HepG2 (cell line): ENCODE measurements around the gene PKD1L1. TPM values are rescaled to one million over a fixed set of nuclear protein-coding genes. Genes with fewer than 3 reads are reported as not detected.

Experiments
- ATAC-seq: fragments of 200-7000 bp; cut with Tn5 transposase; 3 replicates; pipeline ENCODE4 v1.9.1; 2020; ENCODE audit warnings: mild to moderate bottlenecking, moderate library complexity
- BruUV-seq: library from RNA; stranded (reverse); fragments of 400-500 nt; replicated peaks from 2 replicates; lab custom pipeline; 2021; lab: Mats Ljungman, UMichigan
- CTCF ChIA-PET: fragments of 300-600 bp; formaldehyde crosslinking; extraction: SDS; loops from one replicate; lab custom pipeline; 2021; ENCODE audit warnings: low total read pairs, inconsistent platforms, low intra/inter-chr PET ratio; lab: Yijun Ruan, JAX
- POLR2A ChIA-PET: fragments of 350-600 bp; sonication (Branson Sonifier 250); formaldehyde crosslinking; loops from one replicate; lab custom pipeline; 2020; ENCODE audit warnings: antibody characterized with exemption, inconsistent platforms; lab: Yijun Ruan, JAX
- DNase-seq: peaks from one replicate; pipeline ENCODE4 v3.0.0-alpha.2; 2015; ENCODE audit warnings: low spot score
- FAIRE-seq: peaks from 3 replicates; lab custom pipeline; 2011; peaks lifted over from hg19 to GRCh38; lab: Jason Lieb, UNC
- H2AFZ ChIP-seq: one replicate; pipeline ENCODE4 v1.6.1; 2011; ENCODE audit warnings: low read length, inconsistent platforms
- H3K27ac ChIP-seq: fragments of 300-600 bp; 3 replicates; pipeline ENCODE4 v1.8.0; 2011; ENCODE audit warnings: mixed run types, mild to moderate bottlenecking, mixed read lengths, low read length, inconsistent platforms; ENCODE audit not compliant: insufficient read depth; ENCODE audit errors: extremely low read length
- H3K27me3 ChIP-seq, 2 experiments: fragments of 200-600 bp in 1 of 2; 2 replicates in 1 of 2; 3 replicates in 1 of 2; pipeline versions ENCODE4 v1.6.0 to v1.8.0; 2011; ENCODE audit warnings: low read length in 2 of 2, mild to moderate bottlenecking in 2 of 2, moderate library complexity in 2 of 2, inconsistent platforms in 1 of 2; ENCODE audit not compliant: insufficient read depth in 2 of 2, control insufficient read depth in 1 of 2
- H3K36me3 ChIP-seq, 2 experiments: fragments of 200-600 bp in 1 of 2; replicated peaks in 1 of 2; 2 replicates in 1 of 2; 3 replicates in 1 of 2; pipeline versions ENCODE4 v1.5.1 to v1.8.0; 2011; ENCODE audit warnings: low read length in 2 of 2, inconsistent platforms in 1 of 2; ENCODE audit not compliant: insufficient read depth in 2 of 2, control insufficient read depth in 1 of 2
- H3K4me1 ChIP-seq: 2 replicates; pipeline ENCODE4 v1.5.1; 2012; ENCODE audit warnings: low read length, inconsistent platforms; ENCODE audit not compliant: insufficient read depth
- H3K4me2 ChIP-seq: 2 replicates; pipeline ENCODE4 v1.6.0; 2011; ENCODE audit warnings: low read depth, low read length, inconsistent platforms
- H3K4me3 ChIP-seq, 3 experiments: fragments of 200-600 bp in 1 of 3; sonication (generic), shearing (Covaris generic) in 1 of 3; replicated peaks in 1 of 3; 2 replicates each; pipeline ENCODE4 v1.5.1; 2011 to 2016; ENCODE audit warnings: low read length in 3 of 3, inconsistent platforms in 2 of 3, low read depth in 2 of 3, mild to moderate bottlenecking in 2 of 3, control low read depth in 1 of 3, mixed read lengths in 1 of 3; ENCODE audit not compliant: insufficient read depth in 1 of 3
- H3K79me2 ChIP-seq: one replicate; pipeline ENCODE4 v1.6.1; 2011; ENCODE audit warnings: low read length, inconsistent platforms; ENCODE audit not compliant: insufficient read depth
- H3K9ac ChIP-seq: 2 replicates; pipeline ENCODE4 v1.6.0; 2011; ENCODE audit warnings: mild to moderate bottlenecking, low read depth, low read length, inconsistent platforms; ENCODE audit not compliant: insufficient read depth
- H3K9me3 ChIP-seq: 2 replicates; pipeline ENCODE4 v1.5.1; 2012; ENCODE audit warnings: mild to moderate bottlenecking, low read length
- H4K20me1 ChIP-seq: 2 replicates; pipeline ENCODE4 v1.6.0; 2011; ENCODE audit warnings: inconsistent platforms, mild to moderate bottlenecking, low read length, moderate library complexity; ENCODE audit not compliant: insufficient read depth
- CREB1 ChIP-seq, 2 experiments: fragments of 450-650 bp in 1 of 2; IDR thresholded peaks; 2 replicates each; pipeline ENCODE4 v1.6.1; 2016 to 2017; ENCODE audit warnings: control low read depth in 1 of 2, mild to moderate bottlenecking in 1 of 2, missing compliant biosample characterization in 1 of 2, missing genetic modification characterization in 1 of 2
- MTA1 ChIP-seq: sonication (generic); formaldehyde crosslinking; IDR thresholded peaks from 2 replicates; pipeline ENCODE4 v1.4.0; 2020; ENCODE audit warnings: missing genetic modification reagents, mild to moderate bottlenecking, borderline replicate concordance
- RXRB ChIP-seq: IDR thresholded peaks from 2 replicates; pipeline ENCODE4 v1.6.1; 2016; ENCODE audit warnings: borderline replicate concordance, missing genetic modification reagents, missing compliant biosample characterization
- ZNF44 ChIP-seq: sonication (generic); formaldehyde crosslinking; IDR thresholded peaks from 2 replicates; pipeline ENCODE4 v1.5.1; 2020; ENCODE audit warnings: mild to moderate bottlenecking, missing genetic modification reagents
- ZNF557 ChIP-seq: sonication (generic); formaldehyde crosslinking; IDR thresholded peaks from 2 replicates; pipeline ENCODE4 v1.4.0; 2020; ENCODE audit warnings: missing genetic modification reagents
- ZNF660 ChIP-seq: sonication (generic); formaldehyde crosslinking; IDR thresholded peaks from 2 replicates; pipeline ENCODE4 v1.5.1; 2020; ENCODE audit warnings: mild to moderate bottlenecking, low read depth, missing genetic modification reagents, borderline replicate concordance
- WGBS: methylation state at CpG from one replicate; pipeline ENCODE4 v1.1.6; 2017; ENCODE audit warnings: low lambda C conversion rate; 5-methylcytosine and 5-hydroxymethylcytosine counted together
- in situ Hi-C: cut with HindIII; loops from 2 replicates; pipeline ENCODE4 v1.10.0; 2017; ENCODE audit warnings: low pct_unique_long_range_greater_than_20kb; ENCODE audit not compliant: extremely low pct_ligation_motif_present
- intact Hi-C: fragments of 100-400 bp; cut with micrococcal nuclease; formaldehyde crosslinking; loops from one replicate; pipeline ENCODE4 v1.10.0; 2022; ENCODE audit not compliant: unreplicated experiment
- polyA plus RNA-seq, 8 experiments: library from polyadenylated mRNA; depleted of rRNA in 3 of 8; stranded (reverse) in 7 of 8; unstranded in 1 of 8; fragments of >200 nt; fragmentation: Illumina TruSeq in 4 of 8; extraction: Trizol in 4 of 8; gene quantifications; 2 replicates each; pipeline versions ENCODE4 v1.2.1 to v1.2.3, GENCODE V29; 2011 to 2016; ENCODE audit warnings: low read depth in 4 of 8, missing spikeins in 1 of 8, mixed read lengths in 1 of 8; ENCODE audit not compliant: insufficient read depth in 1 of 8
- total RNA-seq, 5 experiments: library from RNA; depleted of rRNA; stranded (reverse); fragments of >200 nt; fragmentation: Illumina TruSeq; extraction: Trizol; gene quantifications; 2 replicates each; pipeline ENCODE4 v1.2.3, GENCODE V29; 2016; ENCODE audit warnings: low read depth in 1 of 5
- TF ChIP-seq, protein P1 (sequence below): sonication (generic); formaldehyde crosslinking; IDR thresholded peaks from 2 replicates; pipeline ENCODE4 v1.5.0; 2020; ENCODE audit warnings: mild to moderate bottlenecking, missing genetic modification reagents, moderate library complexity
- TF ChIP-seq, protein P2 (sequence below): sonication (generic); formaldehyde crosslinking; IDR thresholded peaks from 2 replicates; pipeline ENCODE4 v1.4.0; 2020; ENCODE audit warnings: missing genetic modification reagents, borderline replicate concordance
- TF ChIP-seq, protein P3 (sequence below): sonication (generic); formaldehyde crosslinking; IDR thresholded peaks from 2 replicates; pipeline ENCODE4 v1.5.1; 2020; ENCODE audit warnings: mild to moderate bottlenecking, missing genetic modification reagents

PKD1L1 gene
- total and polyA plus RNA-seq, 2 of the 13 experiments (the other 11 are each of a cell fraction or from before 2014, with no cell fraction given) = 0.01 TPM; not detected in 1

DNA sequence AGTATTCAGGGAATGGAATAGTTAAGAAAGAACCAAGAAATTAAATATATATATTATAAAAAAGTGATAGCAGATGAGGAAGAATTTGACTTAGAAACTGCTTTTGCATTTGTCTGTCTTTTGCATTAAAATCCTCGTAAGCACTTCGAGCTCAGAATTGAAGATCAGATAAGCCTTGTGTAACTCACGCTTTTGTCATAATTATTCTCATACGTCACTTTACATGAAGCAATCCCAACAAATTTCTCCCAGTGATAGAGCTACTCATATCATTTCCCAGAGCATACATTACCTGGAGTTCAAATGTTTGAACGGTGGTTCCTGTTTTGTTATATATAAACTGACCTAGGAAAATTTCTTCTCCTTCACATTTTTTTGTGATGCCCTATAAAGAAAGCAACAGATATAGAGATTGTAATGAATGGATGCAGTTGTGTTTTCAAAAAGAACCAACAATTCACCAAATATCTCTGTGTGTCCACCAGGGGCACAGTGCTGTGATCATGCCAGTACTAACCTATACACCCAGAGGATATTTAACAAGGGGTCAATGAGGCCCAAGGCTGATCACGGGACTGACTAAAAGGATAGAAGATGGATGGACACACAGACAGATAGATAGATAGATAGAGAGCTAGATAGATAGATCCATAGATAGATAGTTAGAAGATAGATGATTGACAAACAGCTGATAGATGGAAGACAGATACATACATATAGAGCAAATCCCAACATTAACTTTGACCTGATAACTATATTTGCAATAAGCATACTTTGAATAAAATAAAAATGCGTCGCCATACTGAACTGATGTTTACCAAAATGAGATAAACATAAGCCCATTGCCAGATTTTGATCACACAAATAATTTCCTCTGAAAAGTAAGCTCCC lies 40.5 kb upstream of the PKD1L1 start:
- H3K9ac ChIP-seq = no peak overlapping the region
- H3K4me3 ChIP-seq = no peak overlapping the region
- H2AFZ ChIP-seq = no peak overlapping the region
- H3K4me2 ChIP-seq = peak overlapping the region; percentile 16; the same call in 1 of the 2 replicates
- POLR2A ChIA-PET = interaction anchor here (1.8 kb wide), 1 partner anchor 151 kb away, joined by 4 read pairs; no protein-coding TSS in a partner anchor
- H3K79me2 ChIP-seq = no peaks in the 10 kb centered on the region
- TF ChIP-seq CREB1 (IDR thresholded peaks at IDR 0.05) = peak; percentile 67
- no peak for TF ChIP-seq CREB1 (CRISPR knock-in tag; IDR thresholded peaks at IDR 0.05)
- TF ChIP-seq, protein P1, sequence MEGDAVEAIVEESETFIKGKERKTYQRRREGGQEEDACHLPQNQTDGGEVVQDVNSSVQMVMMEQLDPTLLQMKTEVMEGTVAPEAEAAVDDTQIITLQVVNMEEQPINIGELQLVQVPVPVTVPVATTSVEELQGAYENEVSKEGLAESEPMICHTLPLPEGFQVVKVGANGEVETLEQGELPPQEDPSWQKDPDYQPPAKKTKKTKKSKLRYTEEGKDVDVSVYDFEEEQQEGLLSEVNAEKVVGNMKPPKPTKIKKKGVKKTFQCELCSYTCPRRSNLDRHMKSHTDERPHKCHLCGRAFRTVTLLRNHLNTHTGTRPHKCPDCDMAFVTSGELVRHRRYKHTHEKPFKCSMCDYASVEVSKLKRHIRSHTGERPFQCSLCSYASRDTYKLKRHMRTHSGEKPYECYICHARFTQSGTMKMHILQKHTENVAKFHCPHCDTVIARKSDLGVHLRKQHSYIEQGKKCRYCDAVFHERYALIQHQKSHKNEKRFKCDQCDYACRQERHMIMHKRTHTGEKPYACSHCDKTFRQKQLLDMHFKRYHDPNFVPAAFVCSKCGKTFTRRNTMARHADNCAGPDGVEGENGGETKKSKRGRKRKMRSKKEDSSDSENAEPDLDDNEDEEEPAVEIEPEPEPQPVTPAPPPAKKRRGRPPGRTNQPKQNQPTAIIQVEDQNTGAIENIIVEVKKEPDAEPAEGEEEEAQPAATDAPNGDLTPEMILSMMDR = 0 out of 2 replicates have a peak, but pooled peaks have one; percentile 21
- TF ChIP-seq MTA1 (CRISPR knock-in tag) = no peak
- TF ChIP-seq, all 625 proteins: peak for 2
- H3K27me3 ChIP-seq = 0 out of 5 replicates have a peak, but pooled peaks cover 0 to 6% of the 10 kb centered on the region in 2 experiments
- WGBS = 27% methylated on average over 8 of the region's 8 CpGs
- H3K27ac ChIP-seq = no peak overlapping the region
- CTCF ChIA-PET = interaction anchor here (2.0 kb wide), 1 partner anchor 121 kb away, joined by 7 read pairs; no protein-coding TSS in a partner anchor
- no peaks in the 10 kb centered on the region for H3K9me3 ChIP-seq
- H3K4me1 ChIP-seq = peaks cover 40% of the 10 kb centered on the region
- no peak for FAIRE-seq
- H3K36me3 ChIP-seq = no peaks in the 10 kb centered on the region
- intact Hi-C loops = no loop called here
- ATAC-seq = peak; percentile 61
- BruUV-seq = no TSS peak
- peak; percentile 13 for DNase-seq
- in situ Hi-C loops = no loop called here
- H4K20me1 ChIP-seq = no peaks in the 10 kb centered on the region

DNA sequence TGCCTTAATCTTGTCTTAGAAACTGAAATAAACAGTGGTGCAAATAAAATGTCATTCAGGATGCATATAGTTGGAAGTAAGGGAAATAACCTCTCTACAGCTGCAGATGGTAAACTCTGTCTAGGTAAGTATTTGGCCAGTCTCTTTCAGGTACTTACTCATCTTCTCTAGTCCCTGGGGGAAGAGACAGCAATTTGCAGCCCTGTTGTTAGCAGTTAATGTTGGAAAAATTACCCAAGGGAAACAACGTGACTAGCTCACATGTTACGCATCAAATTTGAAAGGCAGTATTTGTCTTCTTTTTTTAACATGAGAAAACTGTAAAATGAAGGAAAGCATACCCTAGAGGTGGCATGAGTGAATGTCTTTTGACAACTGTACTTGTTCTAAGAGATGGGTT lies 34.3 kb upstream of the PKD1L1 start:
- WGBS = 17% methylated on average over 2 of the region's 2 CpGs
- intact Hi-C loops = no loop called here
- H3K4me1 ChIP-seq = peaks cover 14% of the 10 kb centered on the region
- in situ Hi-C loops = no loop called here
- no peaks in the 10 kb centered on the region for H4K20me1 ChIP-seq
- H3K9ac ChIP-seq = no peak overlapping the region
- no peak overlapping the region for H2AFZ ChIP-seq
- no peak overlapping the region for H3K4me2 ChIP-seq
- ATAC-seq (no peak), FAIRE-seq (no peak), DNase-seq (no peak)
- H3K9me3 ChIP-seq = no peaks in the 10 kb centered on the region
- ChIA-PET CTCF (no interaction called here), POLR2A (no interaction called here)
- no peak overlapping the region for H3K27ac ChIP-seq
- BruUV-seq = no TSS peak
- peaks cover 0 to 6% of the 10 kb centered on the region in 2 experiments; a peak in 1 of 5 replicates for H3K27me3 ChIP-seq
- peaks cover 0 to 8% of the 10 kb centered on the region in 2 experiments; a peak in 2 of 5 replicates for H3K36me3 ChIP-seq
- H3K79me2 ChIP-seq = peaks cover 4% of the 10 kb centered on the region
- no peak overlapping the region for H3K4me3 ChIP-seq
- no peak for TF ChIP-seq ZNF44
- TF ChIP-seq ZNF557 (CRISPR knock-in tag) = no peak
- TF ChIP-seq, protein P2, sequence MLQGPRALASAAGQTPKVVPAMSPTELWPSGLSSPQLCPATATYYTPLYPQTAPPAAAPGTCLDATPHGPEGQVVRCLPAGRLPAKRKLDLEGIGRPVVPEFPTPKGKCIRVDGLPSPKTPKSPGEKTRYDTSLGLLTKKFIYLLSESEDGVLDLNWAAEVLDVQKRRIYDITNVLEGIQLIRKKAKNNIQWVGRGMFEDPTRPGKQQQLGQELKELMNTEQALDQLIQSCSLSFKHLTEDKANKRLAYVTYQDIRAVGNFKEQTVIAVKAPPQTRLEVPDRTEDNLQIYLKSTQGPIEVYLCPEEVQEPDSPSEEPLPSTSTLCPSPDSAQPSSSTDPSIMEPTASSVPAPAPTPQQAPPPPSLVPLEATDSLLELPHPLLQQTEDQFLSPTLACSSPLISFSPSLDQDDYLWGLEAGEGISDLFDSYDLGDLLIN (CRISPR knock-in tag) = no peak
- TF ChIP-seq, protein P3, sequence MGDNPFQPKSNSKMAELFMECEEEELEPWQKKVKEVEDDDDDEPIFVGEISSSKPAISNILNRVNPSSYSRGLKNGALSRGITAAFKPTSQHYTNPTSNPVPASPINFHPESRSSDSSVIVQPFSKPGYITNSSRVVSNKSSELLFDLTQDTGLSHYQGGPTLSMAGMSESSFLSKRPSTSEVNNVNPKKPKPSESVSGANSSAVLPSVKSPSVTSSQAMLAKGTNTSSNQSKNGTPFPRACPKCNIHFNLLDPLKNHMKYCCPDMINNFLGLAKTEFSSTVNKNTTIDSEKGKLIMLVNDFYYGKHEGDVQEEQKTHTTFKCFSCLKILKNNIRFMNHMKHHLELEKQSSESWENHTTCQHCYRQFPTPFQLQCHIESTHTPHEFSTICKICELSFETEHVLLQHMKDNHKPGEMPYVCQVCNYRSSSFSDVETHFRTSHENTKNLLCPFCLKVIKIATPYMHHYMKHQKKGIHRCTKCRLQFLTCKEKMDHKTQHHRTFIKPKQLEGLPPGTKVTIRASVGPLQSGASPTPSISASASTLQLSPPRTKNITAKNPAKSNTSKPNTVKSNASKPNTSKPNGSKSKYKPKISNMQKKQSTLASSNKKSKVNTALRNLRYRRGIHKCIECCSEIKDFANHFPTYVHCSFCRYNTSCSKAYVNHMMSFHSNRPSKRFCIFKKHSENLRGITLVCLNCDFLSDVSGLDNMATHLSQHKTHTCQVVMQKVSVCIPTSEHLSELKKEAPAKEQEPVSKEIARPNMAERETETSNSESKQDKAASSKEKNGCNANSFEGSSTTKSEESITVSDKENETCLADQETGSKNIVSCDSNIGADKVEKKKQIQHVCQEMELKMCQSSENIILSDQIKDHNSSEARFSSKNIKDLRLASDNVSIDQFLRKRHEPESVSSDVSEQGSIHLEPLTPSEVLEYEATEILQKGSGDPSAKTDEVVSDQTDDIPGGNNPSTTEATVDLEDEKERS (CRISPR knock-in tag) = no peak
- no peak for TF ChIP-seq RXRB (CRISPR knock-in tag)
- TF ChIP-seq ZNF660 (CRISPR knock-in tag) = no peak
